GM19239 (cell line): ENCODE results near the gene SLTM.
A peak's percentile ranks its signal among the peaks of the same experiment; 100 is the strongest.
"Not testable (repeated sequence)": the region's sequence is repeated elsewhere in the genome, so short reads cannot be mapped to it uniquely, and the experiment has no call there.

ENCODE experiments used
- DNase-seq: peaks from one replicate; pipeline ENCODE4 v3.0.0; 2011; ENCODE audit warnings: low spot score; ENCODE audit not compliant: insufficient read length
- FAIRE-seq: peaks from 2 replicates; lab custom pipeline; 2011; peaks lifted over from hg19 to GRCh38; lab: Jason Lieb, UNC

The SLTM gene

GRCh38 chr15:58933281-58934113, at the start of gene SLTM:
TSS of gene SLTM (minus strand) at chr15:58933679. CDS start at chr15:58933565, 114 bp downstream.
- FAIRE-seq = peak; percentile 88
- peak; percentile 82 for DNase-seq

- FAIRE-seq (no peak), DNase-seq (no peak)
Measured at GRCh38 chr15:58983261-58983660, 49.8 kb upstream of the SLTM start.

GRCh38 chr15:58981808-58982475, 48.5 kb upstream of the SLTM start:
- DNase-seq (no peak), FAIRE-seq (peak; percentile 40)

GRCh38 chr15:58980351-58980939, 47.0 kb upstream of the SLTM start:
- DNase-seq = no peak
- peak; percentile 95 for FAIRE-seq

GRCh38 chr15:58977887-58978286, 44.4 kb upstream of the SLTM start:
- DNase-seq (no peak), FAIRE-seq (no peak)

GRCh38 chr15:58967479-58967878, 34.0 kb upstream of the SLTM start:
- FAIRE-seq (no peak), DNase-seq (no peak)

GRCh38 chr15:58966698-58967097, 33.2 kb upstream of the SLTM start:
- DNase-seq = no peak
- FAIRE-seq = no peak

- FAIRE-seq (no peak), DNase-seq (no peak)
Measured at GRCh38 chr15:58962662-58963565, 29.4 kb upstream of the SLTM start.

- DNase-seq (no peak), FAIRE-seq (no peak)
Measured at GRCh38 chr15:58962136-58962535, 28.7 kb upstream of the SLTM start.

- DNase-seq (no peak), FAIRE-seq (no peak)
Measured at GRCh38 chr15:58958811-58959210, 25.3 kb upstream of the SLTM start.

- peak; percentile 85 for FAIRE-seq
Measured at GRCh38 chr15:58957101-58957973, 23.9 kb upstream of the SLTM start.

GRCh38 chr15:58952751-58953150, 19.3 kb upstream of the SLTM start:
- FAIRE-seq (peak; percentile 23), DNase-seq (no peak)

More at GRCh38 chr15:58957101-58957973, 23.9 kb upstream of the SLTM start:
- DNase-seq = no peak

- FAIRE-seq (no peak), DNase-seq (no peak)
Measured at GRCh38 chr15:58951388-58952007, 18.0 kb upstream of the SLTM start.

- FAIRE-seq (no peak), DNase-seq (no peak)
Measured at GRCh38 chr15:58947179-58947578, 13.7 kb upstream of the SLTM start.

GRCh38 chr15:58934974-58935373, 1.5 kb upstream of the SLTM start:
- FAIRE-seq, DNase-seq: not testable (repeated sequence)

GRCh38 chr15:58934521-58934920, 1.0 kb upstream of the SLTM start:
- DNase-seq = no peak
- FAIRE-seq = peak; percentile 18

- no peak for DNase-seq
- FAIRE-seq = no peak
Measured at GRCh38 chr15:58934114-58934447, 602 bp upstream of the SLTM start.

GRCh38 chr15:58932710-58933280, 684 bp downstream of the SLTM start:
- FAIRE-seq = peak; percentile 8
- DNase-seq = no peak
